ENCODE measurements around the gene MITD1. TPM values are rescaled to one million over a fixed set of nuclear protein-coding genes. Genes with fewer than 3 reads are reported as not detected.

MITD1 gene
- total and polyA plus RNA-seq, 2 of the 13 experiments (the other 11 are each of a cell fraction or from before 2014, with no cell fraction given): 17.8 to 43.7 TPM

DNA sequence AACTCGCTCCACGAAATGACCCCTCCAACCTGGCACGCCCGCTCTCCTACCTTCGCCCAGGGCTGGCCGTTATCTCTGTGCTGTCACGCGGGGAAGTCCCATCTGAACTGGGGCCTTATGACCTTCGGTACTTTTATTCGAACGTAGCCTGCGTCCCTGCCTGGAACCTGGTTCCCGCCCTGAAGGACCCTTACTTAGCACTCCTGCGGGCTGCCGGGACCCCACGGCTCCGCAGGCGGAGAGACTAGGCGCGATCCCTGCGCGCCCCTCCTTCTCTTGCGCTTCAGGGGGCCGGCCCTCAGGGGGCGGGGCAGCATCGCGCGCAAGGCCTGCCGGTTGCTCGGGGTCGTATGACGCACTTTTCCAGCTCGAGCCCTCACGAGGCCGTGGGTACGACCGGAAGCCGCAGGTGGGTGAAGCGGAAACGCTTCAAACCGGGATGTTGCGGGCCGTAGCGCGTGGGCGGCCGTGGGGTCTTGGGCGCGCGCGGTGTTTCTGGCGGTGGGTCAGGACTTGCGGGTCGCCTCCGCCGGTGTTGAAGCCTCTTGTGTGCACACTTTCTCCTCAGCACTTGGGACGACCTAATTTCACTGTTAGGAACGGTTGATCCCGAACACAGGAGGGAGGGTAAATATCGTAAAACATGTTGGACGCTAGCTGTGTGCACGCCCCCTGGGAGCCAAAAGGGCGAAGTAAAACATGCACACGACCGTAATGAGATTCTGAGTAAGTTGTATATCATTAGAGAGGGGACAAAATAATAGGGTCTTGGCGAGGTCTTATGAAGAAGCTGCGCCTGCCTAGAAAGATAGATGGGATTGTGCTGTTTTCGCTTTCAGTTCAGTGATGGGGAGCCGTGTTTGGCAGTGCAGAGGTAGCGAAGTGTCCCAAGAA, 26.0 kb downstream of the MITD1 start, which contains the start of the genes LIPT1 and TSGA10 (continued):
- TF ChIP-seq, protein P1, sequence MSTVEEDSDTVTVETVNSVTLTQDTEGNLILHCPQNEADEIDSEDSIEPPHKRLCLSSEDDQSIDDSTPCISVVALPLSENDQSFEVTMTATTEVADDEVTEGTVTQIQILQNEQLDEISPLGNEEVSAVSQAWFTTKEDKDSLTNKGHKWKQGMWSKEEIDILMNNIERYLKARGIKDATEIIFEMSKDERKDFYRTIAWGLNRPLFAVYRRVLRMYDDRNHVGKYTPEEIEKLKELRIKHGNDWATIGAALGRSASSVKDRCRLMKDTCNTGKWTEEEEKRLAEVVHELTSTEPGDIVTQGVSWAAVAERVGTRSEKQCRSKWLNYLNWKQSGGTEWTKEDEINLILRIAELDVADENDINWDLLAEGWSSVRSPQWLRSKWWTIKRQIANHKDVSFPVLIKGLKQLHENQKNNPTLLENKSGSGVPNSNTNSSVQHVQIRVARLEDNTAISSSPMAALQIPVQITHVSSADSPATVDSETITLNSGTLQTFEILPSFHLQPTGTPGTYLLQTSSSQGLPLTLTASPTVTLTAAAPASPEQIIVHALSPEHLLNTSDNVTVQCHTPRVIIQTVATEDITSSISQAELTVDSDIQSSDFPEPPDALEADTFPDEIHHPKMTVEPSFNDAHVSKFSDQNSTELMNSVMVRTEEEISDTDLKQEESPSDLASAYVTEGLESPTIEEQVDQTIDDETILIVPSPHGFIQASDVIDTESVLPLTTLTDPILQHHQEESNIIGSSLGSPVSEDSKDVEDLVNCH (CRISPR knock-in tag; IDR thresholded peaks at IDR 0.05): peak; percentile 82
- TF ChIP-seq HNF4A (CRISPR knock-in tag; IDR thresholded peaks at IDR 0.05) (peak; percentile 46; the same call in 1 of the 2 replicates), ZNF563 (CRISPR knock-in tag; IDR thresholded peaks at IDR 0.05) (peak; percentile 97), ZMAT3 (CRISPR knock-in tag; conservative IDR thresholded peaks at IDR 0.05) (peak; percentile 97), ZNF564 (CRISPR knock-in tag; IDR thresholded peaks at IDR 0.05) (peak; percentile 93), KLF12 (CRISPR knock-in tag; IDR thresholded peaks at IDR 0.05; ENCODE audit: borderline replicate concordance) (peak; percentile 95), ARNTL (CRISPR knock-in tag; IDR thresholded peaks at IDR 0.05) (peak; percentile 98), SP5 (CRISPR knock-in tag; IDR thresholded peaks at IDR 0.05; ENCODE audit: borderline replicate concordance, low read depth) (peak; percentile 96), ZFYVE20 (CRISPR knock-in tag; IDR thresholded peaks at IDR 0.05; ENCODE audit: borderline replicate concordance, low read depth) (0 out of 2 replicates have a peak, but pooled peaks have one; percentile 81), ZFP90 (CRISPR knock-in tag; IDR thresholded peaks at IDR 0.05; ENCODE audit: borderline replicate concordance) (peak; percentile 97), NFYB (CRISPR knock-in tag; IDR thresholded peaks at IDR 0.05) (peak; percentile 47), MAFK (conservative IDR thresholded peaks at IDR 0.05 in 1 of 2, IDR thresholded peaks at IDR 0.05 in 1 of 2; ENCODE audit: low read length in 2 of 2) (no peak), ZFY (CRISPR knock-in tag; IDR thresholded peaks at IDR 0.05) (peak; percentile 93), CENPX (CRISPR knock-in tag; IDR thresholded peaks at IDR 0.05) (no peak), NFRKB (IDR thresholded peaks at IDR 0.05) (no peak)
- TF ChIP-seq, protein P2, sequence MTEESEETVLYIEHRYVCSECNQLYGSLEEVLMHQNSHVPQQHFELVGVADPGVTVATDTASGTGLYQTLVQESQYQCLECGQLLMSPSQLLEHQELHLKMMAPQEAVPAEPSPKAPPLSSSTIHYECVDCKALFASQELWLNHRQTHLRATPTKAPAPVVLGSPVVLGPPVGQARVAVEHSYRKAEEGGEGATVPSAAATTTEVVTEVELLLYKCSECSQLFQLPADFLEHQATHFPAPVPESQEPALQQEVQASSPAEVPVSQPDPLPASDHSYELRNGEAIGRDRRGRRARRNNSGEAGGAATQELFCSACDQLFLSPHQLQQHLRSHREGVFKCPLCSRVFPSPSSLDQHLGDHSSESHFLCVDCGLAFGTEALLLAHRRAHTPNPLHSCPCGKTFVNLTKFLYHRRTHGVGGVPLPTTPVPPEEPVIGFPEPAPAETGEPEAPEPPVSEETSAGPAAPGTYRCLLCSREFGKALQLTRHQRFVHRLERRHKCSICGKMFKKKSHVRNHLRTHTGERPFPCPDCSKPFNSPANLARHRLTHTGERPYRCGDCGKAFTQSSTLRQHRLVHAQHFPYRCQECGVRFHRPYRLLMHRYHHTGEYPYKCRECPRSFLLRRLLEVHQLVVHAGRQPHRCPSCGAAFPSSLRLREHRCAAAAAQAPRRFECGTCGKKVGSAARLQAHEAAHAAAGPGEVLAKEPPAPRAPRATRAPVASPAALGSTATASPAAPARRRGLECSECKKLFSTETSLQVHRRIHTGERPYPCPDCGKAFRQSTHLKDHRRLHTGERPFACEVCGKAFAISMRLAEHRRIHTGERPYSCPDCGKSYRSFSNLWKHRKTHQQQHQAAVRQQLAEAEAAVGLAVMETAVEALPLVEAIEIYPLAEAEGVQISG (CRISPR knock-in tag; IDR thresholded peaks at IDR 0.05): peak; percentile 96
- TF ChIP-seq, protein P3, sequence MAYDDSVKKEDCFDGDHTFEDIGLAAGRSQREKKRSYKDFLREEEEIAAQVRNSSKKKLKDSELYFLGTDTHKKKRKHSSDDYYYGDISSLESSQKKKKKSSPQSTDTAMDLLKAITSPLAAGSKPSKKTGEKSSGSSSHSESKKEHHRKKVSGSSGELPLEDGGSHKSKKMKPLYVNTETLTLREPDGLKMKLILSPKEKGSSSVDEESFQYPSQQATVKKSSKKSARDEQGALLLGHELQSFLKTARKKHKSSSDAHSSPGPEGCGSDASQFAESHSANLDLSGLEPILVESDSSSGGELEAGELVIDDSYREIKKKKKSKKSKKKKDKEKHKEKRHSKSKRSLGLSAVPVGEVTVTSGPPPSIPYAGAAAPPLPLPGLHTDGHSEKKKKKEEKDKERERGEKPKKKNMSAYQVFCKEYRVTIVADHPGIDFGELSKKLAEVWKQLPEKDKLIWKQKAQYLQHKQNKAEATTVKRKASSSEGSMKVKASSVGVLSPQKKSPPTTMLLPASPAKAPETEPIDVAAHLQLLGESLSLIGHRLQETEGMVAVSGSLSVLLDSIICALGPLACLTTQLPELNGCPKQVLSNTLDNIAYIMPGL (CRISPR knock-in tag; IDR thresholded peaks at IDR 0.05; ENCODE audit: borderline replicate concordance in 1 of 2, low read depth in 1 of 2): peak; percentile 93 to 96; a peak in 3 of 4 replicates

Data from HepG2 (cell line).